IPS DF 4.7 (cell line): ENCODE data around the gene ZNF37A.
"Not testable (repeated sequence)": the region's sequence is repeated elsewhere in the genome, so short reads cannot be mapped to it uniquely, and the experiment has no call there.

Source experiments
- DNase-seq: peaks from one replicate; pipeline ENCODE4 v3.0.0-alpha.2; 2013; ENCODE audit warnings: low spot score; ENCODE audit errors: extremely low read depth

The ZNF37A gene

GRCh38 chr10:38147686-38148085 is 53.5 kb downstream of the ZNF37A start:
- no peak for DNase-seq

GRCh38 chr10:38150891-38151463 is 56.8 kb downstream of the ZNF37A start:
- DNase-seq: not testable (repeated sequence)

- no peak for DNase-seq
Observed at GRCh38 chr10:38156416-38157269, 62.5 kb downstream of the ZNF37A start.

GRCh38 chr10:38157270-38157685 is 63.1 kb downstream of the ZNF37A start:
- DNase-seq: no peak

GRCh38 chr10:38159004-38159403 is 64.9 kb downstream of the ZNF37A start:
- DNase-seq: no peak

- no peak for DNase-seq
Observed at GRCh38 chr10:38163617-38164016, 69.5 kb downstream of the ZNF37A start.

GRCh38 chr10:38174336-38174735 is 80.2 kb downstream of the ZNF37A start:
- no peak for DNase-seq

GRCh38 chr10:38184477-38184876 is 90.3 kb downstream of the ZNF37A start:
- no peak for DNase-seq
